ENCODE results near the gene TNFRSF25. TPM values are rescaled to one million over a fixed set of nuclear protein-coding genes. Genes with fewer than 3 reads are reported as not detected.

TNFRSF25 gene
- polyA plus RNA-seq, 1 of the 3 experiments (the other 2 are of a cell fraction): 20.8 TPM

- CTCF ChIA-PET: interaction anchor here (0.9 to 4.2 kb wide), 3 partner anchors 12 to 41 kb away, joined by 3 to 12 read pairs (median 4); no protein-coding TSS in a partner anchor
Measured at GRCh38 chr1:6464514-6464836, 1.5 kb downstream of the TNFRSF25 start.

DNA sequence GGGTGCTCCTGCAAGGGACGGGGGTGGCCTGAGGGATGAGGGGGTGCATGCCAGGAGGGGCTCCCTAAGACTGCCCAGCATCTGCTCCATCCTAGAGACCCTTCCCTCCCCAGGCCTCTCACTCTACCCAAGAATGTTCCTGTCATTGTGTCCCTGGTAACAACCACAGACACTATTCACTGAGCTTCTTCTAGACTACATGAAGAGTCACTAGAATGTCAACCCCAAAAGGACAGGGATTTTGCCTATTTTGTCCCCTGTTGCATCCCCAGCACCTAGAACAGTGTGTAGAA lies 2.9 kb downstream of the TNFRSF25 start:
- peaks cover 0 to 18% of the 10 kb centered on the region in 2 experiments for H3K36me3 ChIP-seq (replicated peaks in 1 of 2; ENCODE audit: control insufficient read depth in 1 of 2, insufficient read depth in 2 of 2, low read length in 1 of 2)
- no peaks in the 10 kb centered on the region for H3K9me3 ChIP-seq
- no peaks in the 10 kb centered on the region for H4K20me1 ChIP-seq (ENCODE audit: insufficient read depth)
- 100% methylated on average over 1 of the region's 1 CpG for WGBS (ENCODE audit: low lambda C conversion rate)
- POLR2A ChIA-PET: no interaction called here
- H3K79me2 ChIP-seq (ENCODE audit: insufficient read depth): no peaks in the 10 kb centered on the region
- H2AFZ ChIP-seq (ENCODE audit: low read depth): no peak overlapping the region
- H3K27me3 ChIP-seq (ENCODE audit: insufficient read depth): no peaks in the 10 kb centered on the region
- no peak overlapping the region for H3K27ac ChIP-seq (ENCODE audit: low read depth in 2 of 2, low read length in 1 of 2)
- no peaks in the 10 kb centered on the region for H3F3A ChIP-seq (replicated peaks; ENCODE audit: insufficient read depth)
- H3K9ac ChIP-seq: no peak overlapping the region
- no peaks in the 10 kb centered on the region for H3K4me1 ChIP-seq (ENCODE audit: control insufficient read depth in 1 of 2, insufficient read depth in 2 of 2, low read depth in 1 of 2, low read length in 1 of 2)
- H3K4me2 ChIP-seq: no peak overlapping the region
- H3K4me3 ChIP-seq (ENCODE audit: low read depth in 2 of 2, low read length in 1 of 2): no peak overlapping the region
- DNase-seq: no peak
- no peaks in the 10 kb centered on the region for H3K9me2 ChIP-seq
- CTCF ChIA-PET: interaction anchor here (0.8 to 2.0 kb wide), 7 partner anchors 9 to 91 kb away, joined by 3 to 7 read pairs (median 4); partner anchors contain the start of gene NOL9
- TF ChIP-seq MEF2A (IDR thresholded peaks at IDR 0.05; ENCODE audit: borderline replicate concordance, low read depth): no peak
- TF ChIP-seq, protein P1, sequence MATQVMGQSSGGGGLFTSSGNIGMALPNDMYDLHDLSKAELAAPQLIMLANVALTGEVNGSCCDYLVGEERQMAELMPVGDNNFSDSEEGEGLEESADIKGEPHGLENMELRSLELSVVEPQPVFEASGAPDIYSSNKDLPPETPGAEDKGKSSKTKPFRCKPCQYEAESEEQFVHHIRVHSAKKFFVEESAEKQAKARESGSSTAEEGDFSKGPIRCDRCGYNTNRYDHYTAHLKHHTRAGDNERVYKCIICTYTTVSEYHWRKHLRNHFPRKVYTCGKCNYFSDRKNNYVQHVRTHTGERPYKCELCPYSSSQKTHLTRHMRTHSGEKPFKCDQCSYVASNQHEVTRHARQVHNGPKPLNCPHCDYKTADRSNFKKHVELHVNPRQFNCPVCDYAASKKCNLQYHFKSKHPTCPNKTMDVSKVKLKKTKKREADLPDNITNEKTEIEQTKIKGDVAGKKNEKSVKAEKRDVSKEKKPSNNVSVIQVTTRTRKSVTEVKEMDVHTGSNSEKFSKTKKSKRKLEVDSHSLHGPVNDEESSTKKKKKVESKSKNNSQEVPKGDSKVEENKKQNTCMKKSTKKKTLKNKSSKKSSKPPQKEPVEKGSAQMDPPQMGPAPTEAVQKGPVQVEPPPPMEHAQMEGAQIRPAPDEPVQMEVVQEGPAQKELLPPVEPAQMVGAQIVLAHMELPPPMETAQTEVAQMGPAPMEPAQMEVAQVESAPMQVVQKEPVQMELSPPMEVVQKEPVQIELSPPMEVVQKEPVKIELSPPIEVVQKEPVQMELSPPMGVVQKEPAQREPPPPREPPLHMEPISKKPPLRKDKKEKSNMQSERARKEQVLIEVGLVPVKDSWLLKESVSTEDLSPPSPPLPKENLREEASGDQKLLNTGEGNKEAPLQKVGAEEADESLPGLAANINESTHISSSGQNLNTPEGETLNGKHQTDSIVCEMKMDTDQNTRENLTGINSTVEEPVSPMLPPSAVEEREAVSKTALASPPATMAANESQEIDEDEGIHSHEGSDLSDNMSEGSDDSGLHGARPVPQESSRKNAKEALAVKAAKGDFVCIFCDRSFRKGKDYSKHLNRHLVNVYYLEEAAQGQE (IDR thresholded peaks at IDR 0.05; ENCODE audit: low read depth, low read length): no peak
- TF ChIP-seq GABPA (IDR thresholded peaks at IDR 0.05; ENCODE audit: low read depth): no peak
- no peak for TF ChIP-seq RFX5 (IDR thresholded peaks at IDR 0.05; ENCODE audit: low read length)
- no peak for TF ChIP-seq JUND (IDR thresholded peaks at IDR 0.05)
- no peak for TF ChIP-seq NFIC (IDR thresholded peaks at IDR 0.05; ENCODE audit: borderline replicate concordance)

More at GRCh38 chr1:6464514-6464836, 1.5 kb downstream of the TNFRSF25 start:
- Histone ChIP-seq H3K9ac (no peak overlapping the region), H3F3A (replicated peaks; ENCODE audit: insufficient read depth) (no peaks in the 10 kb centered on the region), H3K4me2 (no peak overlapping the region), H3K9me2 (no peaks in the 10 kb centered on the region), H2AFZ (ENCODE audit: low read depth) (no peak overlapping the region), H3K79me2 (ENCODE audit: insufficient read depth) (no peaks in the 10 kb centered on the region), H3K4me3 (ENCODE audit: low read depth in 2 of 2, low read length in 1 of 2) (no peak overlapping the region), H4K20me1 (ENCODE audit: insufficient read depth) (no peaks in the 10 kb centered on the region), H3K9me3 (no peaks in the 10 kb centered on the region), H3K36me3 (replicated peaks in 1 of 2; ENCODE audit: control insufficient read depth in 1 of 2, insufficient read depth in 2 of 2, low read length in 1 of 2) (peaks cover 0 to 30% of the 10 kb centered on the region in 2 experiments), H3K4me1 (ENCODE audit: control insufficient read depth in 1 of 2, insufficient read depth in 2 of 2, low read depth in 1 of 2, low read length in 1 of 2) (no peaks in the 10 kb centered on the region), H3K27ac (ENCODE audit: low read depth in 2 of 2, low read length in 1 of 2) (no peak overlapping the region), H3K27me3 (ENCODE audit: insufficient read depth) (no peaks in the 10 kb centered on the region)
- no peak for DNase-seq
- TF ChIP-seq MAX (IDR thresholded peaks at IDR 0.05; ENCODE audit: low read depth) (no peak), MXI1 (IDR thresholded peaks at IDR 0.05; ENCODE audit: low read depth, low read length) (no peak), JUND (IDR thresholded peaks at IDR 0.05) (no peak), CHD2 (IDR thresholded peaks at IDR 0.05; ENCODE audit: low read length, partially characterized antibody) (no peak)
- 96% methylated on average over 7 of the region's 7 CpGs for WGBS (ENCODE audit: low lambda C conversion rate)
- POLR2A ChIA-PET: no interaction called here
